SK-N-SH treated with all-trans-retinoic acid at 6 μM for 48 hours (cell line): Measurements from ENCODE around the gene ADK.

ENCODE experiments used
- ATAC-seq: fragments of 200-7000 bp; cut with Tn5 transposase; 3 replicates; pipeline ENCODE4 v1.9.1; 2020; ENCODE audit warnings: mild to moderate bottlenecking, moderate library complexity
- BACH2 ChIP-seq: fragments of 250-450 bp; sonication (Bioruptor Pico); IDR thresholded peaks from 2 replicates; pipeline ENCODE4 v1.9.0; 2021; ENCODE audit warnings: mild to moderate bottlenecking, borderline replicate concordance
- CREB5 ChIP-seq: fragments of 250-450 bp; sonication (Bioruptor Pico); IDR thresholded peaks from 2 replicates; pipeline ENCODE4 v1.5.1; 2020; ENCODE audit warnings: low read depth, mild to moderate bottlenecking, moderate library complexity
- CSDC2 ChIP-seq: fragments of 250-450 bp; sonication (Bioruptor Pico); IDR thresholded peaks from 2 replicates; pipeline ENCODE4 v1.5.0; 2020; ENCODE audit warnings: mild to moderate bottlenecking, moderate library complexity
- CSRNP3 ChIP-seq: fragments of 250-450 bp; sonication (Bioruptor Pico); IDR thresholded peaks from 2 replicates; pipeline ENCODE4 v1.5.1; 2021; ENCODE audit warnings: mild to moderate bottlenecking, moderate library complexity
- ESRRG ChIP-seq: fragments of 250-450 bp; sonication (Bioruptor Pico); IDR thresholded peaks from 2 replicates; pipeline ENCODE4 v1.6.1; 2021; ENCODE audit warnings: mild to moderate bottlenecking
- GLIS3 ChIP-seq: fragments of 250-450 bp; sonication (Bioruptor Pico); IDR thresholded peaks from 2 replicates; pipeline ENCODE4 v1.5.0; 2020; ENCODE audit warnings: mild to moderate bottlenecking, moderate library complexity
- ISL1 ChIP-seq: fragments of 250-450 bp; sonication (Bioruptor Pico); IDR thresholded peaks from 2 replicates; pipeline ENCODE4 v2.1.2; 2022; ENCODE audit warnings: mild to moderate bottlenecking, moderate library complexity
- OSR1 ChIP-seq: fragments of 250-450 bp; sonication (Bioruptor Pico); IDR thresholded peaks from 2 replicates; pipeline ENCODE4 v1.8.0; 2022; ENCODE audit warnings: moderate library complexity, mild to moderate bottlenecking, inconsistent platforms
- PATZ1 ChIP-seq: fragments of 250-450 bp; sonication (Bioruptor Pico); IDR thresholded peaks from 2 replicates; pipeline ENCODE4 v1.8.0; 2020; ENCODE audit warnings: mild to moderate bottlenecking, moderate library complexity, borderline replicate concordance
- POU6F1 ChIP-seq: fragments of 250-450 bp; sonication (Bioruptor Pico); IDR thresholded peaks from 2 replicates; pipeline ENCODE4 v1.8.0; 2021; ENCODE audit warnings: low read depth, mild to moderate bottlenecking, moderate library complexity, borderline replicate concordance
- PPARA ChIP-seq: fragments of 250-450 bp; sonication (Bioruptor Pico); IDR thresholded peaks from 2 replicates; pipeline ENCODE4 v1.5.0; 2020; ENCODE audit warnings: mild to moderate bottlenecking, borderline replicate concordance
- RARB ChIP-seq: fragments of 250-450 bp; sonication (Bioruptor Pico); IDR thresholded peaks from 2 replicates; pipeline ENCODE4 v1.8.0; 2021; ENCODE audit warnings: mild to moderate bottlenecking, moderate library complexity
- SNAI2 ChIP-seq: fragments of 250-450 bp; sonication (Bioruptor Pico); IDR thresholded peaks from 2 replicates; pipeline ENCODE4 v1.5.0; 2020; ENCODE audit warnings: mild to moderate bottlenecking, moderate library complexity
- TCF4 ChIP-seq: fragments of 250-450 bp; sonication (Bioruptor Pico); IDR thresholded peaks from 2 replicates; pipeline ENCODE4 v1.8.0; 2021; ENCODE audit warnings: mild to moderate bottlenecking, moderate library complexity, borderline replicate concordance
- TOX ChIP-seq: fragments of 250-450 bp; sonication (Bioruptor Pico); IDR thresholded peaks from 2 replicates; pipeline ENCODE4 v1.8.0; 2021; ENCODE audit warnings: mild to moderate bottlenecking, moderate library complexity, borderline replicate concordance
- TSHZ2 ChIP-seq: fragments of 250-450 bp; sonication (Bioruptor Pico); IDR thresholded peaks from 2 replicates; pipeline ENCODE4 v1.5.0; 2020; ENCODE audit warnings: mild to moderate bottlenecking, moderate library complexity
- ZC3H10 ChIP-seq: fragments of 250-450 bp; sonication (Bioruptor Pico); IDR thresholded peaks from 2 replicates; pipeline ENCODE4 v1.5.1; 2021; ENCODE audit warnings: mild to moderate bottlenecking, moderate library complexity
- ZFP30 ChIP-seq: fragments of 450-650 bp; formaldehyde crosslinking; IDR thresholded peaks from 2 replicates; pipeline ENCODE4 v1.5.0; 2022; ENCODE audit warnings: mild to moderate bottlenecking, moderate library complexity

ADK gene

GRCh38 chr10:74207691-74208480, 56.9 kb downstream of the ADK start:
- no peak for ATAC-seq
- TF ChIP-seq PPARA (no peak), ISL1 (CRISPR knock-in tag) (no peak), CSDC2 (CRISPR knock-in tag) (no peak), TOX (CRISPR knock-in tag) (no peak), ESRRG (CRISPR knock-in tag) (no peak), TSHZ2 (CRISPR knock-in tag) (no peak), BACH2 (no peak), ZC3H10 (CRISPR knock-in tag) (no peak), SNAI2 (CRISPR knock-in tag) (no peak), OSR1 (CRISPR knock-in tag) (no peak), TCF4 (CRISPR knock-in tag) (no peak), GLIS3 (CRISPR knock-in tag) (no peak), CREB5 (CRISPR knock-in tag) (no peak)

GRCh38 chr10:74208997-74209396, 58.0 kb downstream of the ADK start:
- ATAC-seq, result no peak
- TF ChIP-seq CREB5 (CRISPR knock-in tag) (no peak), OSR1 (CRISPR knock-in tag) (no peak), TSHZ2 (CRISPR knock-in tag) (no peak), POU6F1 (CRISPR knock-in tag) (no peak), ESRRG (CRISPR knock-in tag) (no peak), PATZ1 (CRISPR knock-in tag) (no peak), RARB (no peak), BACH2 (no peak), CSDC2 (CRISPR knock-in tag) (no peak), CSRNP3 (no peak), SNAI2 (CRISPR knock-in tag) (no peak), ZFP30 (CRISPR knock-in tag) (no peak), TOX (CRISPR knock-in tag) (no peak), ISL1 (CRISPR knock-in tag) (no peak), GLIS3 (CRISPR knock-in tag) (no peak)
